Hepatocyte (in vitro differentiated cells): ENCODE measurements around the gene BHMT2. TPM values are rescaled to one million over a fixed set of nuclear protein-coding genes. Genes with fewer than 3 reads are reported as not detected.

Source experiments
- DNase-seq: peaks from one replicate; pipeline ENCODE4 v3.0.0-alpha.2; 2016; ENCODE audit warnings: low spot score
- H2AFZ ChIP-seq: fragments of 200-600 bp; sonication (generic); 2 replicates; pipeline ENCODE4 v1.6.0; 2016; ENCODE audit warnings: antibody characterized with exemption, mild to moderate bottlenecking
- H3K27ac ChIP-seq: fragments of 200-600 bp; sonication (generic); 2 replicates; pipeline ENCODE4 v1.5.1; 2016; ENCODE audit warnings: mild to moderate bottlenecking
- H3K27me3 ChIP-seq: fragments of 200-600 bp; sonication (generic); 2 replicates; pipeline ENCODE4 v1.6.1; 2016
- H3K36me3 ChIP-seq: fragments of 200-600 bp; sonication (generic); replicated peaks from 2 replicates; pipeline ENCODE4 v1.5.1; 2016; ENCODE audit warnings: low read depth; ENCODE audit not compliant: insufficient read depth
- H3K4me1 ChIP-seq: fragments of 200-600 bp; sonication (generic); 2 replicates; pipeline ENCODE4 v1.5.1; 2016; ENCODE audit warnings: mild to moderate bottlenecking, moderate library complexity; ENCODE audit not compliant: insufficient read depth
- H3K4me2 ChIP-seq: fragments of 200-600 bp; sonication (generic); 2 replicates; pipeline ENCODE4 v1.6.0; 2016
- H3K4me3 ChIP-seq: fragments of 200-600 bp; sonication (generic); 2 replicates; pipeline ENCODE4 v1.5.1; 2016; ENCODE audit warnings: mild to moderate bottlenecking
- H3K79me2 ChIP-seq: fragments of 200-600 bp; sonication (generic); 2 replicates; pipeline ENCODE4 v1.6.0; 2017; ENCODE audit warnings: mild to moderate bottlenecking
- H3K9me2 ChIP-seq: fragments of 200-600 bp; sonication (generic); replicated peaks from 2 replicates; pipeline ENCODE4 v1.6.0; 2017; ENCODE audit warnings: mild to moderate bottlenecking; ENCODE audit not compliant: insufficient read depth
- H3K9me3 ChIP-seq: fragments of 200-600 bp; sonication (generic); 2 replicates; pipeline ENCODE4 v1.5.1; 2016; ENCODE audit warnings: low read depth, mild to moderate bottlenecking
- H4K20me1 ChIP-seq: fragments of 200-600 bp; sonication (generic); 2 replicates; pipeline ENCODE4 v1.6.0; 2016; ENCODE audit warnings: mild to moderate bottlenecking; ENCODE audit not compliant: insufficient read depth, poor library complexity, severe bottlenecking
- EZH2 ChIP-seq: fragments of 200-600 bp; sonication (generic); IDR thresholded peaks from 2 replicates; pipeline ENCODE4 v1.6.1; 2016; ENCODE audit warnings: antibody characterized with exemption, mild to moderate bottlenecking, borderline replicate concordance
- EZH2phosphoT487 ChIP-seq: fragments of 200-600 bp; sonication (generic); IDR thresholded peaks from one replicate; pipeline ENCODE4 v1.6.1; 2018; ENCODE audit warnings: antibody characterized with exemption, mild to moderate bottlenecking, low read depth, moderate library complexity; ENCODE audit not compliant: unreplicated experiment, severe bottlenecking
- WGBS: methylation state at CpG from one replicate; pipeline ENCODE4 v1.1.6; 2016; ENCODE audit warnings: low lambda C conversion rate; ENCODE audit errors: missing lambda C conversion rate; 5-methylcytosine and 5-hydroxymethylcytosine counted together
- polyA plus RNA-seq: library from polyadenylated mRNA; unstranded; fragments of >200 nt; fragmentation: Nextera tagmentation; extraction: Ambion mirVana; gene quantifications from 2 replicates; pipeline ENCODE4 v1.2.1, GENCODE V29; 2016
- total RNA-seq: library from RNA; depleted of rRNA; stranded (reverse); fragments of >200 nt; gene quantifications from 2 replicates; pipeline ENCODE4 v1.2.3, GENCODE V29; 2014
- TF ChIP-seq, protein P1 (sequence below): fragments of 200-600 bp; sonication (generic); IDR thresholded peaks from 2 replicates; pipeline ENCODE4 v1.5.1; 2016; ENCODE audit warnings: antibody characterized with exemption, mild to moderate bottlenecking; ENCODE audit not compliant: poor library complexity

BHMT2 gene
- total and polyA plus RNA-seq, 2 experiments from 2014 or later, result not detected

DNA sequence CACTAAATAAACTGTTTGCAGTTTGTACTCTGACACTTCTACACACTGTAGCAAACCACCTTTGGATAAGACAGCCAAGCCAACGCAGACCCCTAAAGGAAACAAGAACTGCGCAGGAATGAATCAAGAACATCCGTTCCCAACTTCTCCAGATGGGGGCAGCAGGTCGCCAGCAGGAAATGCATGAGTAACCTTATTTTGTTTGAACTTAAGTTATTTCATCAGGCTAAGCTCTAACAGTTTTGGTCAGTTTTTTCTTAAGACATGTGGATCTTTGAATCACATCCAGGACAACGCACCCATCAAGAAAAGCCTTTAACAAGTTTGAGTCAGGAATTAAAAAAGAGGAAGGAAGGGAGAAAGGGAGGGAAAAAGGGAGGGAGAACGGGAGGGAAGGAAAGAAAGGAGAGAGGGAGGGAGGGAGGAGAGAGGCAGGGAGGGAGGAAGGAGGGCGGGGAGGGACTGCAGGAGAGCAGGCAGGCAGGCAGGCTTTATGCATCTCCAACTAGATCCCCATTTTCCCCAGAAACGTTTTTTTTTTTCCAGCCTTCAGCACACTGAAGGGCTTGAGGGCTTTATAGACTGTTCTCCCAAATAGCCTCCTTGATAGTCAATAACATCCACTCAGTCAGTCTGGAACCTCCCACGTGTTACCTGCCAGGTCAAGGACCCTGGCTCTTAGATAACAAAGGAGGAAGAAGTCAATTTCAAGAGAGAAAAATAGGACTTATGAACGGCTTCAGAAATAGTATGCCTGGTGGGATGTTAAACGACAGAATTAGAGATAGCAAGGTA is 64.3 kb downstream of the BHMT2 start:
- WGBS, result 7% methylated on average over 10 of the region's 11 CpGs
- H3K27ac ChIP-seq, result peak overlapping the region; percentile 29

DNA sequence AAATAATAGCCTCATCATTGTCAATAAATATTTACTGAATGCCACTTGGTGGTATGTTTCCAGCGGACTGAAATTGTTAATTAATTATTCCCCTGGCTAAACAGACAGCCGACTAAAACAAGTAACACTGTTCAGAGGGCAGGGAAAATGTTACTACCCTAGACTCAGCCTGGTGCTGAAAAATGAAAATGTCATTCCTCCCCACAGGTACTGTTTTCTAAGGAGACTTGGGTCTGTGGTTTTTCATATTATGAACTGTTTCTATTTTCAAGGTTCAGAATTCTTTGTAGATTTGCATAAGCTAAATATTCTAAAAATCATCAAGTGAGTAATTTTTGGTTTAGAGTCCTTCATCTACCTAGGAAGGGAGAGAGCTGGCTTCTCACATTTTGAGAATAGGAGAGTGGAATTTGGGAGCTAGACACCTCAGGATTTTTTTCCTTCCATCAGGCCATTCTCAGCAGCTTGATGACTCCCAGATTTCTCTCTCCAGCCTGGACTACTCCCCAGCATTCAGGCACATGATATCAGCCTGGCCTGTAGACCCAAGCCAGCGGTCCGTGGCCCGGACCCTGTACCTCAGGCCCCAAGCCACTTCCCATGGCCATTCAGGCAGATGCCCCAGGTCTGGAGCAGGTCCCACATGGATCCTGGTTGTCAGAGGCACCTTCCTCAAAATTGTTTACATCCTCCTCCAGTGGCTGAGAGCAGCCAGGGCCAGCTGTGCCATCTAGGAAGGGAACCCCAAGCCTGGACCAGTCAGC is 66.4 kb downstream of the BHMT2 start:
- DNase-seq, result no peak
- no peaks in the 10 kb centered on the region for H3K27me3 ChIP-seq
- no peak overlapping the region for H3K4me2 ChIP-seq
- H4K20me1 ChIP-seq, result no peaks in the 10 kb centered on the region
- H3K79me2 ChIP-seq, result no peaks in the 10 kb centered on the region
- 93% methylated on average over 5 of the region's 5 CpGs for WGBS
- H3K4me1 ChIP-seq, result peaks cover 10% of the 10 kb centered on the region
- TF ChIP-seq, protein P1, sequence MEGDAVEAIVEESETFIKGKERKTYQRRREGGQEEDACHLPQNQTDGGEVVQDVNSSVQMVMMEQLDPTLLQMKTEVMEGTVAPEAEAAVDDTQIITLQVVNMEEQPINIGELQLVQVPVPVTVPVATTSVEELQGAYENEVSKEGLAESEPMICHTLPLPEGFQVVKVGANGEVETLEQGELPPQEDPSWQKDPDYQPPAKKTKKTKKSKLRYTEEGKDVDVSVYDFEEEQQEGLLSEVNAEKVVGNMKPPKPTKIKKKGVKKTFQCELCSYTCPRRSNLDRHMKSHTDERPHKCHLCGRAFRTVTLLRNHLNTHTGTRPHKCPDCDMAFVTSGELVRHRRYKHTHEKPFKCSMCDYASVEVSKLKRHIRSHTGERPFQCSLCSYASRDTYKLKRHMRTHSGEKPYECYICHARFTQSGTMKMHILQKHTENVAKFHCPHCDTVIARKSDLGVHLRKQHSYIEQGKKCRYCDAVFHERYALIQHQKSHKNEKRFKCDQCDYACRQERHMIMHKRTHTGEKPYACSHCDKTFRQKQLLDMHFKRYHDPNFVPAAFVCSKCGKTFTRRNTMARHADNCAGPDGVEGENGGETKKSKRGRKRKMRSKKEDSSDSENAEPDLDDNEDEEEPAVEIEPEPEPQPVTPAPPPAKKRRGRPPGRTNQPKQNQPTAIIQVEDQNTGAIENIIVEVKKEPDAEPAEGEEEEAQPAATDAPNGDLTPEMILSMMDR, result no peak
- TF ChIP-seq EZH2phosphoT487 (no peak), EZH2 (no peak)
- H3K9me2 ChIP-seq, result no peaks in the 10 kb centered on the region
- no peak overlapping the region for H2AFZ ChIP-seq
- no peak overlapping the region for H3K27ac ChIP-seq
- no peak overlapping the region for H3K4me3 ChIP-seq
- H3K36me3 ChIP-seq, result no peaks in the 10 kb centered on the region
- no peaks in the 10 kb centered on the region for H3K9me3 ChIP-seq

More for the DNA sequence above, 64.3 kb downstream of the BHMT2 start:
- TF ChIP-seq EZH2, result no peak
- TF ChIP-seq, protein P1, result peak; percentile 85
- no peak for TF ChIP-seq EZH2phosphoT487
- no peaks in the 10 kb centered on the region for H4K20me1 ChIP-seq
- peaks cover 10% of the 10 kb centered on the region for H3K4me1 ChIP-seq
- no peaks in the 10 kb centered on the region for H3K9me3 ChIP-seq
- H3K27me3 ChIP-seq, result no peaks in the 10 kb centered on the region
- no peaks in the 10 kb centered on the region for H3K79me2 ChIP-seq
- H3K4me2 ChIP-seq, result peak overlapping the region; percentile 76
- no peak overlapping the region for H3K4me3 ChIP-seq
- no peaks in the 10 kb centered on the region for H3K9me2 ChIP-seq
- DNase-seq, result peak; percentile 83
- peak overlapping the region; percentile 61 for H2AFZ ChIP-seq
- no peaks in the 10 kb centered on the region for H3K36me3 ChIP-seq

DNA sequence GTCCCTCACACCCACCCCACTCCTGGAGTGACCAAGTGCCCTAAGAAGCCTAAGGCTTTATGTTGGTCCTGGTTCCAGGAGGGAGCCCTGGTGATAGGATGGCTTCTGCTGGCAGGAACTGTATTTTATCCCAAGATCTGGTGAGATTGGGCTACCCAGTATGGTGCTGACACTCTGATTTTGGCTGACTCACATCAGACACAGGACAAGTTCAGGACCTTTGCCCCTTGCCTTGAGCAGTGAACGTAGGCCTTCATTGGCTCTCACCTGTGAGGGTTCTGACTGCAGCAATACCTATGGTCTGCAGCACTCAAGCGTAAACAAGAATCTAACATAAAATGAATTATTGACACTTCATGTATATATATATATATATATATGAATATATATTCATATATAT is 67.1 kb downstream of the BHMT2 start:
- Histone ChIP-seq H3K4me2 (no peak overlapping the region), H3K27ac (no peak overlapping the region), H3K9me3 (no peaks in the 10 kb centered on the region), H4K20me1 (no peaks in the 10 kb centered on the region), H3K4me3 (no peak overlapping the region), H3K79me2 (no peaks in the 10 kb centered on the region), H2AFZ (no peak overlapping the region), H3K36me3 (no peaks in the 10 kb centered on the region), H3K27me3 (no peaks in the 10 kb centered on the region), H3K4me1 (peaks cover 10% of the 10 kb centered on the region), H3K9me2 (no peaks in the 10 kb centered on the region)
- TF ChIP-seq, protein P1, result no peak
- no peak for TF ChIP-seq EZH2
- TF ChIP-seq EZH2phosphoT487, result no peak
- DNase-seq, result no peak
- 93% methylated on average over 2 of the region's 2 CpGs for WGBS

Other genes with a start within 250 kb of the BHMT2 start
- 19.3 and 19.8 TPM in 2 replicates for gene ARSB, start 84.5 kb upstream of the BHMT2 start, total RNA-seq
- gene ARSB, start 84.5 kb upstream of the BHMT2 start, polyA plus RNA-seq, result 10.2 and 13.5 TPM in 2 replicates
- gene DMGDH, start 93 bp upstream of the BHMT2 start, total RNA-seq, result 0.16 and 0.87 TPM in 2 replicates
- 0.87 and 1.0 TPM in 2 replicates for gene DMGDH, start 93 bp upstream of the BHMT2 start, polyA plus RNA-seq
- 14.1 and 22.1 TPM in 2 replicates for gene BHMT, start 42.0 kb downstream of the BHMT2 start, total RNA-seq
- gene BHMT, start 42.0 kb downstream of the BHMT2 start, polyA plus RNA-seq, result 9.7 and 10.2 TPM in 2 replicates
- gene JMY, start 166.4 kb downstream of the BHMT2 start, total RNA-seq, result 9.3 and 11.7 TPM in 2 replicates
- gene JMY, start 166.4 kb downstream of the BHMT2 start, polyA plus RNA-seq, result 2.0 and 3.3 TPM in 2 replicates